ENCODE data around the gene C2orf69. TPM values are rescaled to one million over a fixed set of nuclear protein-coding genes. Genes with fewer than 3 reads are reported as not detected.
A peak's percentile ranks its signal among the peaks of the same experiment; 100 is the strongest.

The C2orf69 gene
- total and polyA plus RNA-seq, 9 donors = 4.4 to 12.6 (median 9.6) TPM

GRCh38 chr2:199966976-199967375 lies 55.9 kb downstream of the C2orf69 start:
- no peak for TF ChIP-seq EP300 (IDR thresholded peaks at IDR 0.05)
- TF ChIP-seq, protein P1, sequence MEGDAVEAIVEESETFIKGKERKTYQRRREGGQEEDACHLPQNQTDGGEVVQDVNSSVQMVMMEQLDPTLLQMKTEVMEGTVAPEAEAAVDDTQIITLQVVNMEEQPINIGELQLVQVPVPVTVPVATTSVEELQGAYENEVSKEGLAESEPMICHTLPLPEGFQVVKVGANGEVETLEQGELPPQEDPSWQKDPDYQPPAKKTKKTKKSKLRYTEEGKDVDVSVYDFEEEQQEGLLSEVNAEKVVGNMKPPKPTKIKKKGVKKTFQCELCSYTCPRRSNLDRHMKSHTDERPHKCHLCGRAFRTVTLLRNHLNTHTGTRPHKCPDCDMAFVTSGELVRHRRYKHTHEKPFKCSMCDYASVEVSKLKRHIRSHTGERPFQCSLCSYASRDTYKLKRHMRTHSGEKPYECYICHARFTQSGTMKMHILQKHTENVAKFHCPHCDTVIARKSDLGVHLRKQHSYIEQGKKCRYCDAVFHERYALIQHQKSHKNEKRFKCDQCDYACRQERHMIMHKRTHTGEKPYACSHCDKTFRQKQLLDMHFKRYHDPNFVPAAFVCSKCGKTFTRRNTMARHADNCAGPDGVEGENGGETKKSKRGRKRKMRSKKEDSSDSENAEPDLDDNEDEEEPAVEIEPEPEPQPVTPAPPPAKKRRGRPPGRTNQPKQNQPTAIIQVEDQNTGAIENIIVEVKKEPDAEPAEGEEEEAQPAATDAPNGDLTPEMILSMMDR (IDR thresholded peaks at IDR 0.05) = no peak
- TF ChIP-seq POLR2A (IDR thresholded peaks at IDR 0.05) = no peak
- H3K9me3 ChIP-seq = no peaks in the 10 kb centered on the region
- no peaks in the 10 kb centered on the region for H3K4me1 ChIP-seq (ENCODE audit: insufficient read depth)
- H3K36me3 ChIP-seq = no peaks in the 10 kb centered on the region
- no peaks in the 10 kb centered on the region for H3K27me3 ChIP-seq
- H3K4me3 ChIP-seq = no peak overlapping the region
- intact Hi-C loops (cut with DNase I) = no loop called here
- 91 to 97% (median 92%) methylated on average over 1 of the region's 1 CpG for WGBS, 3 donors
- no peak for DNase-seq
- H3K27ac ChIP-seq = no peak overlapping the region

DNA sequence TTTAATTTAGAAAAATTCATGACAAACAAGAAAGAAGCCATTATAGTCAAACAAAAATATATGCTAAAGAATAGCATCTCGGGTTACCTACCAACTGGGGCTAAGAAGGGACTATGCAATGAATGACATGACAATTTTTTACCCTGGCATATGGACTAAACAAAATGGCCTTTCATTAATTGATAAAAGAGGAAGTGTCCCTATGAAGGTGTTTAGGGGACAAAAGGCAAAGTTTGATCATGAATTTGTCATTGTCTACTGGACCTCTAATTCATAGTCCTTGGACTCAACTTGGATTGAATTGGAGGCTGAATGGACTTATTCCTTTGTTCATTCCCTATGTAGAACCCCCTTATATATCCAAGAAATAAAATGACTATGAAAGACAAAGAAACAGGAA lies 57.0 kb downstream of the C2orf69 start:
- no peak for DNase-seq
- intact Hi-C loops (cut with DNase I) = no loop called here
- H3K4me1 ChIP-seq (ENCODE audit: insufficient read depth) = no peaks in the 10 kb centered on the region
- H3K4me3 ChIP-seq = no peak overlapping the region
- H3K27me3 ChIP-seq = no peaks in the 10 kb centered on the region
- TF ChIP-seq, protein P1 (IDR thresholded peaks at IDR 0.05) = no peak
- no peak for TF ChIP-seq EP300 (IDR thresholded peaks at IDR 0.05)
- TF ChIP-seq POLR2A (IDR thresholded peaks at IDR 0.05) = no peak
- 90 to 98% (median 95%) methylated on average over 1 of the region's 1 CpG for WGBS, 3 donors
- no peak overlapping the region for H3K27ac ChIP-seq
- H3K36me3 ChIP-seq = no peaks in the 10 kb centered on the region
- H3K9me3 ChIP-seq = no peaks in the 10 kb centered on the region

- intact Hi-C loops (cut with DNase I) = loop anchor here in 1 of 4 donors (10.0 kb wide), 1 partner anchor 733 kb away; no protein-coding TSS in a partner anchor
- Histone ChIP-seq H3K27me3 (no peaks in the 10 kb centered on the region), H3K4me1 (ENCODE audit: insufficient read depth) (no peaks in the 10 kb centered on the region), H3K9me3 (no peaks in the 10 kb centered on the region), H3K4me3 (no peak overlapping the region), H3K27ac (no peak overlapping the region), H3K36me3 (no peaks in the 10 kb centered on the region)
- TF ChIP-seq, protein P1 (IDR thresholded peaks at IDR 0.05) = no peak
- no peak for DNase-seq
- 85 to 88% (median 86%) methylated on average over 6 of the region's 6 CpGs for WGBS, 3 donors
Measured at GRCh38 chr2:199972088-199972626, 61.1 kb downstream of the C2orf69 start.

GRCh38 chr2:199973703-199974102 lies 62.6 kb downstream of the C2orf69 start:
- no peak for DNase-seq
- TF ChIP-seq POLR2A (IDR thresholded peaks at IDR 0.05) (no peak), EP300 (IDR thresholded peaks at IDR 0.05) (no peak)
- TF ChIP-seq, protein P1 (IDR thresholded peaks at IDR 0.05) = peak; percentile 9 to 43 (median 36)
- Histone ChIP-seq H3K27me3 (no peaks in the 10 kb centered on the region), H3K27ac (no peak overlapping the region), H3K36me3 (no peaks in the 10 kb centered on the region), H3K9me3 (no peaks in the 10 kb centered on the region), H3K4me3 (no peak overlapping the region), H3K4me1 (ENCODE audit: insufficient read depth) (no peaks in the 10 kb centered on the region)
- WGBS, 3 donors = 11 to 24% (median 15%) methylated on average over 2 of the region's 2 CpGs
- intact Hi-C loops (cut with DNase I) = loop anchor here in 1 of 4 donors (10.0 kb wide), 1 partner anchor 731 kb away; no protein-coding TSS in a partner anchor

Data from ovary (tissue), 9 donors.